ENCODE measurements around the gene PARP1. TPM values are rescaled to one million over a fixed set of nuclear protein-coding genes. Genes with fewer than 3 reads are reported as not detected.

PARP1 gene
- total RNA-seq, 6 donors from 2014 or later = 56.5 to 97.9 (median 76.7) TPM

DNA sequence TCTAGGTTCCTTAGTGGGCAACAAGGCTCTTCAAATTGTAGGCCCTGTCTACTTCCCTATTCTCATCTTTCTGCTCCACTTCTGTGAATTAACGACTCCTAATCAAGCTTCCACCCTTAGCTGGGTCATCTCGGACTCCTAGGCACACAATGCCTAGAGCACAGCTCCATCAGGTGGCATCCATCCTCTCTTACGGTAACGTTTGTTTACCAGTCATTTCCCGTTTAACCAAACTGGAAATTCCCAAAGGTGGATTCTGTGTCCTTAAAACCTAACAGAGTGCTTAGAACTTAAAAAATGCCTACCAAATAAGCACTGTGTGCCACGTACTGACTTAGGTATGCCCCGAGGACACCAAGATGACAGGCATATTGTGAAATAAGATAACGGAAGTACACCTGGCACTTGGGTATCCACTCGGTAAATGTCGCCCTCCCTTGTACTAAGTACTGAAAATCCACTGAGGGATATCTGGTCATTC, 1.5 kb downstream of the PARP1 start:
- no peak for ATAC-seq (ENCODE audit: low FRiP score in 2 of 2)
- Histone ChIP-seq H3K36me3 (peaks cover 2 to 13% (median 8%) of the 10 kb centered on the region in 4 donors), H3K9me3 (no peaks in the 10 kb centered on the region), H3K27me3 (no peaks in the 10 kb centered on the region), H3K4me1 (peaks cover 30 to 39% (median 35%) of the 10 kb centered on the region in 4 donors), H3K4me3 (peak overlapping the region in 3 of 4 donors; percentile 66 to 97 (median 96)), H3K27ac (peak overlapping the region in 2 of 4 donors; percentile 86 to 87)
- WGBS, 2 donors = 7% methylated on average over 10 of the region's 10 CpGs
- TF ChIP-seq, protein P1, sequence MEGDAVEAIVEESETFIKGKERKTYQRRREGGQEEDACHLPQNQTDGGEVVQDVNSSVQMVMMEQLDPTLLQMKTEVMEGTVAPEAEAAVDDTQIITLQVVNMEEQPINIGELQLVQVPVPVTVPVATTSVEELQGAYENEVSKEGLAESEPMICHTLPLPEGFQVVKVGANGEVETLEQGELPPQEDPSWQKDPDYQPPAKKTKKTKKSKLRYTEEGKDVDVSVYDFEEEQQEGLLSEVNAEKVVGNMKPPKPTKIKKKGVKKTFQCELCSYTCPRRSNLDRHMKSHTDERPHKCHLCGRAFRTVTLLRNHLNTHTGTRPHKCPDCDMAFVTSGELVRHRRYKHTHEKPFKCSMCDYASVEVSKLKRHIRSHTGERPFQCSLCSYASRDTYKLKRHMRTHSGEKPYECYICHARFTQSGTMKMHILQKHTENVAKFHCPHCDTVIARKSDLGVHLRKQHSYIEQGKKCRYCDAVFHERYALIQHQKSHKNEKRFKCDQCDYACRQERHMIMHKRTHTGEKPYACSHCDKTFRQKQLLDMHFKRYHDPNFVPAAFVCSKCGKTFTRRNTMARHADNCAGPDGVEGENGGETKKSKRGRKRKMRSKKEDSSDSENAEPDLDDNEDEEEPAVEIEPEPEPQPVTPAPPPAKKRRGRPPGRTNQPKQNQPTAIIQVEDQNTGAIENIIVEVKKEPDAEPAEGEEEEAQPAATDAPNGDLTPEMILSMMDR (IDR thresholded peaks at IDR 0.05) = no peak
- peak in 1 of 2 donors; percentile 18 for TF ChIP-seq POLR2AphosphoS5 (IDR thresholded peaks at IDR 0.05)
- no peak for TF ChIP-seq POLR2A (IDR thresholded peaks at IDR 0.05)
- no peak for TF ChIP-seq EP300 (IDR thresholded peaks at IDR 0.05)
- no peak for DNase-seq

DNA sequence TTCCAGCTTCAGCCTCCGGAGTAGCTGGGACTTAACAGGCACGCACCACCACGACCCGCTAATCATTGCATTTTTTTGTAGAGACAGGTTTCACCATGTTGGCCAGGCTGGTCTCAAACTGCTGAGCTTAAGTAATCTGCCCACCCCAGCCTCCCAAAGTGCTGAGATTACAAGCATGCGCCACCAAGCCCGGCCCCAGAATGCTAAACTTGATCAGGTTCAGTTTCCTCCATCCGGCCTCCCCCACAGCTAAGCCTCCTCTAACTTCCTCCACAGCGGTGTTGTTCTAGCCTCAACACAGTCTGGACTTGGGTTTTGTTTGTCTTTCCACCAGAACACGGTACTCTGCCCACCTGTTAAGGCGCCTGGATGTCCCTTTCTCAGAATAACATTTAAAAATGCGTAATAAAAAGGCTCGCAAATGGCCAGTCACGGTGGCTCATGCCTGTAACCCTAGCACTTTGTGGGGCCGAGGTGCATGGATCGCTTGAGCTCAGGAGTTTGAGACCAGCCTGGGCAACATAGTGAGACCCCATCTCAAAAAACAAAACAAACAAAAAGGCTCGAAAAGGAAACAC, 2.4 kb downstream of the PARP1 start:
- H3K27me3 ChIP-seq = no peaks in the 10 kb centered on the region
- ATAC-seq (ENCODE audit: low FRiP score in 2 of 2) (no peak), DNase-seq (no peak)
- H3K9me3 ChIP-seq = no peaks in the 10 kb centered on the region
- H3K4me1 ChIP-seq = peaks cover 30 to 39% (median 35%) of the 10 kb centered on the region in 4 donors
- peaks cover 9 to 23% (median 15%) of the 10 kb centered on the region in 4 donors for H3K36me3 ChIP-seq
- no peak overlapping the region for H3K27ac ChIP-seq
- whole genome bisulfite sequencing, 2 donors = 68 to 81% methylated on average over 16 of the region's 16 CpGs
- TF ChIP-seq POLR2AphosphoS5 (IDR thresholded peaks at IDR 0.05) = no peak
- TF ChIP-seq, protein P1 (IDR thresholded peaks at IDR 0.05) = no peak
- no peak for TF ChIP-seq EP300 (IDR thresholded peaks at IDR 0.05)
- TF ChIP-seq POLR2A (IDR thresholded peaks at IDR 0.05) = no peak
- H3K4me3 ChIP-seq = no peak overlapping the region

DNA sequence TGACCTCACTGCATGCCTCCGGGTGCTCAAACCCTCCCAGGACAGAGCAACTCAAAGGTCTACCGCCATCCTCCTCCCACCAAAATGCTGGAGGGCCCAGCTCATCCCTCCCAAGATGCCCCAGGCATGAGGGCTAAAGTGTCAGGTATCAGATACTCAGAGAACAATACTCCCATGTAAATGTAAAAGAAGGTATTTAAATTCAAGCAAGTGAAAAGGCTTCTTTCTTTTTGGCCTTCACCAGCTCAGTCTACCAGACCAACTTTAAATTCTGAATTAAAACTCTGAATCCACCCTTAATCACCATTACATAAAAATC, 3.0 kb downstream of the PARP1 start:
- ATAC-seq (ENCODE audit: low FRiP score in 2 of 2) = no peak
- no peaks in the 10 kb centered on the region for H3K27me3 ChIP-seq
- TF ChIP-seq EP300 (IDR thresholded peaks at IDR 0.05) = no peak
- TF ChIP-seq, protein P1 (IDR thresholded peaks at IDR 0.05) = no peak
- TF ChIP-seq POLR2A (IDR thresholded peaks at IDR 0.05) = no peak
- no peak for TF ChIP-seq POLR2AphosphoS5 (IDR thresholded peaks at IDR 0.05)
- WGBS, 2 donors = 83 to 100% methylated on average over 1 to 2 of the region's 2 CpGs
- no peaks in the 10 kb centered on the region for H3K9me3 ChIP-seq
- peaks cover 9 to 29% (median 19%) of the 10 kb centered on the region in 4 donors for H3K36me3 ChIP-seq
- H3K4me1 ChIP-seq = peaks cover 30 to 39% (median 35%) of the 10 kb centered on the region in 4 donors
- no peak for DNase-seq
- H3K4me3 ChIP-seq = no peak overlapping the region
- no peak overlapping the region for H3K27ac ChIP-seq

DNA sequence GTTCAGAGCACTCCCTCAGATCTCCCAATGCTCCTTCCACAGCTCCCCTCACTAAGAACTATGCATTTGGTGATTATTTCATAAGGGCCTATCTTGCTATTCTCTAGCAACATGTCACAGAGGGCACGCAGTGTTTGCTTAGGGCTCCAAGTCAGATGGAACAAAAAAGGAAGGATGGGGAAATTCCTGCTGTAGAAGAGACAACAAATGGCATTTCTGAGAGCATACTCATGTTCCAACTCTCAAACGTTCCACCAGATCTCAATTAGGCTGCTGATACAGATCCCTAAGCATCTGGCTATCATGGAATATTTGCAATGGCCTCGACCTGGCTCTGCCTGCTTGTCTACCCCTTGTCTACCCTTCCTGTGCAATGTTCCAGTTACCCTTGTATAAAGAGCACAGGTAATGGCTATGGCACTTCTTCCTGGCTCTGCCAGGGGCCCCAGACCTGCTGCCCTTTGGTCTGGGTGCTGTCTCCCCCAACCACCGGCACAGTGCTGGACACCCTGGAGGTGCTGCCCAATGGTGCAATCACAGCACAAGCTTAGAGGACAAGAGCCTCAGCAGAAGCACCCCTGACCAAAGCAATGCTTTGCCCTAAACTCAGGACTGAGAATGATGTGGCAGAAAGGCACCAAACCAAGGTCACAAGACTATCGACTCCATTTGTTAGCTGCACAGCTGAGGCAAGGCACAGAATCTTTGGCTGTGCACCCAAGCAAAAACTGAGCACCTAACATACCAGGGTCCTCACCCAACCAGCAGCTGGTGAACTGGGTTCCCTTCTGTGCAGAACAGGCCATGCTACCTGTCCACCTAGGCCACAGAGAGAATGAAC, 3.6 kb downstream of the PARP1 start:
- Histone ChIP-seq H3K27me3 (no peaks in the 10 kb centered on the region), H3K27ac (no peak overlapping the region), H3K36me3 (peaks cover 9 to 35% (median 21%) of the 10 kb centered on the region in 4 donors), H3K4me1 (peaks cover 30 to 39% (median 35%) of the 10 kb centered on the region in 4 donors), H3K9me3 (no peaks in the 10 kb centered on the region), H3K4me3 (no peak overlapping the region)
- DNase-seq (no peak), ATAC-seq (ENCODE audit: low FRiP score in 2 of 2) (no peak)
- no peak for TF ChIP-seq EP300 (IDR thresholded peaks at IDR 0.05)
- no peak for TF ChIP-seq POLR2A (IDR thresholded peaks at IDR 0.05)
- TF ChIP-seq, protein P1 (IDR thresholded peaks at IDR 0.05) = no peak
- TF ChIP-seq POLR2AphosphoS5 (IDR thresholded peaks at IDR 0.05) = no peak
- 68 to 70% methylated on average over 4 to 5 of the region's 5 CpGs for WGBS, 2 donors
